Smooth muscle cell (in vitro differentiated cells): Measurements from ENCODE around the gene MRAP2. TPM values are rescaled to one million over a fixed set of nuclear protein-coding genes. Genes with fewer than 3 reads are reported as not detected.

Experiments used
- DNase-seq: peaks from one replicate; lab custom pipeline; 2025; ENCODE audit not compliant: unreplicated experiment; lab: John Stamatoyannopoulos, UW
- H2AFZ ChIP-seq: fragments of 200-600 bp; sonication (generic); 2 replicates; pipeline ENCODE4 v1.6.0; 2016; ENCODE audit warnings: antibody characterized with exemption, low read depth, mild to moderate bottlenecking
- H3F3A ChIP-seq: fragments of 200-600 bp; sonication (generic); 2 replicates; pipeline ENCODE4 v1.6.0; 2017; ENCODE audit warnings: antibody characterized with exemption, low read depth
- H3K27ac ChIP-seq: fragments of 200-600 bp; sonication (generic); 2 replicates; pipeline ENCODE4 v1.5.1; 2016; ENCODE audit warnings: low read depth, mild to moderate bottlenecking
- H3K27me3 ChIP-seq: fragments of 200-600 bp; sonication (generic); 2 replicates; pipeline ENCODE4 v1.6.1; 2016; ENCODE audit warnings: low read depth, mild to moderate bottlenecking
- H3K36me3 ChIP-seq: fragments of 200-600 bp; sonication (generic); 2 replicates; pipeline ENCODE4 v1.5.1; 2016; ENCODE audit warnings: low read depth
- H3K4me1 ChIP-seq: fragments of 200-600 bp; sonication (generic); 2 replicates; pipeline ENCODE4 v1.5.1; 2016; ENCODE audit warnings: low read depth
- H3K4me2 ChIP-seq: fragments of 200-600 bp; sonication (generic); 2 replicates; pipeline ENCODE4 v1.6.0; 2016; ENCODE audit warnings: mild to moderate bottlenecking
- H3K4me3 ChIP-seq: fragments of 200-600 bp; sonication (generic); 2 replicates; pipeline ENCODE4 v1.5.1; 2016; ENCODE audit warnings: mild to moderate bottlenecking
- H3K79me2 ChIP-seq: fragments of 200-600 bp; sonication (generic); 2 replicates; pipeline ENCODE4 v1.6.0; 2016; ENCODE audit warnings: low read depth, mild to moderate bottlenecking
- H3K9ac ChIP-seq: fragments of 200-600 bp; sonication (generic); 2 replicates; pipeline ENCODE4 v1.6.0; 2016; ENCODE audit warnings: low read depth
- H3K9me3 ChIP-seq: fragments of 200-600 bp; sonication (generic); replicated peaks from 2 replicates; pipeline ENCODE4 v1.5.1; 2016; ENCODE audit warnings: low read depth
- H4K20me1 ChIP-seq: fragments of 200-600 bp; sonication (generic); 2 replicates; pipeline ENCODE4 v1.6.0; 2016; ENCODE audit warnings: low read depth
- CTCF ChIP-seq: fragments of 200-600 bp; sonication (generic); IDR thresholded peaks from 2 replicates; pipeline ENCODE4 v1.5.1; 2017; ENCODE audit warnings: borderline replicate concordance, mild to moderate bottlenecking, antibody characterized with exemption; ENCODE audit not compliant: insufficient read depth, poor library complexity, severe bottlenecking
- WGBS: methylation state at CpG from one replicate; pipeline ENCODE4 v1.1.7; 2016; ENCODE audit warnings: low lambda C conversion rate; 5-methylcytosine and 5-hydroxymethylcytosine counted together
- polyA plus RNA-seq: library from polyadenylated mRNA; unstranded; fragments of >200 nt; fragmentation: Nextera tagmentation; extraction: Ambion mirVana; gene quantifications from 2 replicates; pipeline ENCODE4 v1.2.1, GENCODE V29; 2016
- total RNA-seq: library from RNA; depleted of rRNA; stranded (reverse); fragments of >200 nt; gene quantifications from 2 replicates; pipeline ENCODE4 v1.2.3, GENCODE V29; 2014

MRAP2 gene
- total and polyA plus RNA-seq, 2 experiments from 2014 or later: 15.0 to 20.5 TPM

- WGBS: 92% methylated on average over 2 of the region's 2 CpGs
These were observed 11.9 kb upstream of the MRAP2 start for GRCh38 chr6:84021625-84022024.

GRCh38 chr6:84026721-84027164, 6.8 kb upstream of the MRAP2 start:
- TF ChIP-seq CTCF: no peak
- 76% methylated on average over 5 of the region's 5 CpGs for WGBS
- Histone ChIP-seq H3K27me3 (no peaks in the 10 kb centered on the region), H2AFZ (peak overlapping the region; percentile 29), H3K27ac (no peak overlapping the region), H3K4me2 (no peak overlapping the region), H3K9ac (no peak overlapping the region), H3K36me3 (no peaks in the 10 kb centered on the region), H3K4me3 (no peak overlapping the region), H3F3A (no peaks in the 10 kb centered on the region), H3K9me3 (no peaks in the 10 kb centered on the region), H3K79me2 (no peaks in the 10 kb centered on the region), H3K4me1 (no peaks in the 10 kb centered on the region), H4K20me1 (no peaks in the 10 kb centered on the region)
- DNase-seq: no peak

More at GRCh38 chr6:84021625-84022024, 11.9 kb upstream of the MRAP2 start:
- Histone ChIP-seq H3K27me3 (no peaks in the 10 kb centered on the region), H2AFZ (no peak overlapping the region), H3K9me3 (no peaks in the 10 kb centered on the region), H3K27ac (no peak overlapping the region), H3K36me3 (no peaks in the 10 kb centered on the region), H3K4me1 (no peaks in the 10 kb centered on the region), H3F3A (no peaks in the 10 kb centered on the region), H3K4me2 (no peak overlapping the region), H4K20me1 (no peaks in the 10 kb centered on the region), H3K4me3 (no peak overlapping the region), H3K79me2 (no peaks in the 10 kb centered on the region), H3K9ac (no peak overlapping the region)
- no peak for TF ChIP-seq CTCF
- DNase-seq: no peak

- Histone ChIP-seq H3F3A (no peaks in the 10 kb centered on the region), H3K4me3 (no peak overlapping the region), H2AFZ (peak overlapping the region; percentile 29), H3K27me3 (no peaks in the 10 kb centered on the region), H3K4me1 (no peaks in the 10 kb centered on the region), H3K9ac (no peak overlapping the region), H3K27ac (peak overlapping the region; percentile 39), H3K36me3 (no peaks in the 10 kb centered on the region), H3K4me2 (no peak overlapping the region), H3K79me2 (no peaks in the 10 kb centered on the region), H3K9me3 (no peaks in the 10 kb centered on the region), H4K20me1 (no peaks in the 10 kb centered on the region)
- 54% methylated on average over 5 of the region's 5 CpGs for WGBS
- DNase-seq: no peak
- TF ChIP-seq CTCF: no peak
These were observed 6.0 kb upstream of the MRAP2 start for GRCh38 chr6:84027340-84028181.
